HG03432 (cell line): Measurements from ENCODE around the gene YBEY.

ENCODE experiments used
- ATAC-seq: cut with Tn5 transposase; IDR thresholded peaks from one replicate; pipeline ENCODE4 v1.9.1; 2021; ENCODE audit warnings: mild to moderate bottlenecking, moderate library complexity; ENCODE audit not compliant: unreplicated experiment

The YBEY gene

DNA sequence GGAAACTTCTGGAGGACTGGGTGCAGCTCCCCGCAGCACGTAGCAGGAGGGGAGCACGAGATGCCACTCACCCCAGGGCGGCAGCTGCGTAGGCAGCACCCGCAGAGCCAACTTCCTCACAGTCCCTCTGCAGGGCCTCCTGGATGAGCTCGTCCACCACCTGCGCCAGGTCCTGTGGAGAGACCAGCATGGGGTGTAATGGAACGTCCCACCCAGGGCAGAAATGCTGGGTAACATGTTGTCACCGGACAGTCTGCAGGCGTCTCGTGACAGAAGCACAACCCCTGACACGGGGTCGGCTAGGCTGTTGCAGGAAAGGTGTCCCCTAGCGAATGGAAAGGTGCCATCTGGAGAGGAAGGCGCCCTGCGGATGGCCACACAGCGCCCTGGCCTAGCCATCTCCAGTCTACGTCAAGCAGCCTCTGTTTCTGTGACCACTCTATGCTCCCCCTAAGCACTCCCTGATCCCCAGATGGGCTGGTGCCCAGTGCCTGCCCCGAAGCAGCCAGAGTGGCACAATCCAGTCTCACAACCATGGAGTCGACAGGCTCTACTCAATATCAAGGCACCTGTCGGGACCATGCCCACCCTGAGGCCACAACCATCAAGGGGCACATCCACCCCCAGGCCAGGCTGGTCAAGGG is 22.0 kb upstream of the YBEY start:
- ATAC-seq = no peak

DNA sequence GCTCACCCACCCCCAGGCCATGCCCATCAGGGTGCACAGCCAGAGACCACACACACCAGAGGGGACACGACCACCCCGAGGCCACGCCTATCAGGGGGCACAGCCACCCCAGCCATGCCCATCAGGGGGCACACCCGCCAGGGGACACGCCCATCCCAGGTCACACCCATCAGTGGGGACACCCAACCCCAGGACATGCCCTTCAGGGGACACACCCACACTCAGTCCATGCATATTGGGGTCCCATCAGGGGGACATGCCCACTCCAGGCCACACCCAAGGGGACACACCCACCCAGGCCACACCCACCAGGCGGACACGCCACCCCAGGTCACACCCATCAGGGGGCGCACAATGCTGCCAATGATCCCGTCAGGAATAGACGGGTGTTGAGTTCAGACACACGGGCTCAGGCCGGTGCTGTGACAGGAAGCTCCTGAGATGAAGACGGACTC is 21.4 kb upstream of the YBEY start:
- no peak for ATAC-seq

DNA sequence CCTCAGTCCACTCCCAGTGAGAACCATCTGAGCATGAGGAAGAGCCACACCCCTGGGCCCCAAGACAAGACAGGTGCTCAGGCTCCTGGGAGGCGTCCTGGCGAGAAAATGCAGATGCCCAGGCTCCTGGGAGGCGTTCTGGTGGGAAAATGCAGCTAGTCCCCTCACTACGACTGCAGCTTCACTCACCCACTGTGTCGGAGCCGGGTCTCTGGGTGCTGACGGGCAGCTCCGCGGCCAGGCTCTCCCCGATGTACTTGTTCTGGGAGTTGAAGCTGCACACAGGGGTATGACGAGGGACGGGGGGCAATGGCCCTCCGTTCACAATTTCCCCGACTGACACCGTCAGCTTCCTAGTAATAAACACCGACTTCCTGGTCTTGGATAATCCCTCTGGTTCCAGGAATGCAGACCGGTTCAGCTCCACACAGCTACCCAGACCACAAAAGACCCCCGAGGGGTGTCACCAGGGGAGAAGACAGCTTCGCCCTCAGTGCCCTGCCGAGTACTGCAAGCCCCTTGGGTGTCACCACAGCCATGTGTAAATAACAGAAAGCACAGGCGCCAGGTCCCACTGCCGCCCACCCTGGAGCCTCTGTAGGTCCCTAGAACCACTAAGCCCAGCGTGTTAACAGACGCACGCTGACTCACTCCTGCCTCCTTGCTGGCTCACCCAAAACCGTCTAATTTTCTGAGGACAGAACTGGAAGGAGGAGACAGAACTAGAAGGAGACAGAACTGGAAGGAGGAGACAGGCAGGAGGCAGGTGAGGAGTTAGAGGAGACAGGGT is 20.2 kb upstream of the YBEY start:
- ATAC-seq = no peak

DNA sequence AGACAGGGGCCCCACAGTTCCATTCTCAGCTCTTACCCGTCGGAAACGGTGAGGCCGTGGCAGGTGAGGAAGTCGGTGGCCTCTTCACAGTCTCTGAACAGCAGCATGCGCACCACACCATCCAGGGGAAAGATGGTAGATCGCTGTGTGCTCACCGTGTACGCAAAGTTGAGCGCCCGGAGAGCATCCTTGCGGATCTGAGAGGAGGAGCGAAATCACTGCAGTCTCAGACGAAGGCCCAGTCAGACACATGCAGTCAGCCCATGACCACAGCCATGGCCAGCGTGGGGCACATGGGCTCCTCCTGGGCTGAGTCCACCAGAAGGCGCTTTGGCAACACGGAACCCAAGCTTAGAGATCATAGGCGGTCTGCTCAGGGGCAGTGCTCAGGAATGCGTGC is 19.2 kb upstream of the YBEY start:
- ATAC-seq = no peak

DNA sequence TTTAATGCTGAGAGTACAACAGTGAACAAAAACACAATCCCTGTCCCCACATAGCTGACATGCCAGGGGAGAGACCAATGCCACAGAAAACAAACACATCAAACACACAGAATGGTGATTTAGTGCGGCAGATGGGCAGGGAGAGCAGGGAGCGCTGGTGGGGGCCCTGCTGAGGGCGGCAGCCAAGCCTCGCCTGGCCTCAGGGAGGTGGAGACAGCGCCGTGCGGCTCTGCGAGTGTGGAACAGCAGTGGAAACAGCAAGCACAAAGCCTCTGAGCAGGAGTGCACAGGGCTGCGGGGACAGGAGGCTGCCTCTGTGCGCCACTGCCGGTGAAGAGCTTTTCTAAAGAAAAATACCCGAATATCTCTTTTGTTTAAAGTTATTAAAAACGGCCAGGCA is 17.8 kb upstream of the YBEY start:
- ATAC-seq = no peak

DNA sequence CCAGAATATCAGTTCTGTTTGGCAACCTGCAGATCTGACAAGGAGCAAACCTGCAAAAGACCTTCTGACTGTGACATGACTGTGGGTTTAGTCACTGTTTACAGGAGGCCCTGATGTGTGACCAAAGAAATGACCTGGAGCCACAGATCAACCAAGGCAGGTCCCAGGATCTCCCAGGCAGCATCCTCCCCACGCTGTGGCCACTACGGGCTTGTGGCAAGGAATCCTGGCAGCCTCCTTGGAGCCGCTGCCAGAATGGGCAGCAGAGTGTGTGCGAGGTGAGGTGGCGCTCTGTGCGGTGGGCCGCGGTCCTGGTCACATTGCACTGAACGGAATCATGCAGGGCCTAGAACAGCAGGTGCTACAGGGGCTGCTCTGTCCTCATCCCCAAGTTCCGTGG is 16.7 kb upstream of the YBEY start:
- no peak for ATAC-seq

DNA sequence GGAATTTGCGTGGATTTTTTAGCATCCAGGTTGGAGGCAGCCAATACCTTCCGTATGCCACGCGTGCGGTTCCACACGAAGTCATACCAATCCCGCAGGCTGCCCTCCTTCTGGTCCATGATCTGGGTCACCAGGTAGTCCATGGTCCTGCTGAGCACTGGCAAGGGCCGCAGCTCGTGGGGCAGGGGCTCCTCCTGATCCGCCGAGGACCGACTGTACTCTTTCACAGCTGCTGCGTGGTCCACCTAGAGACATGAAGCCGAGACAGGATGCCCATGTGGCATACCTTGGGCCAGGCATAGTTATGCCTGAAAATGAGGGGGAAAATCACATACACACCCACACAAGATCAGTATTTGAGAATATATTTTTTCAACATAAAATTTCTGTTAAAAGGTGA is 12.8 kb upstream of the YBEY start:
- ATAC-seq = no peak

DNA sequence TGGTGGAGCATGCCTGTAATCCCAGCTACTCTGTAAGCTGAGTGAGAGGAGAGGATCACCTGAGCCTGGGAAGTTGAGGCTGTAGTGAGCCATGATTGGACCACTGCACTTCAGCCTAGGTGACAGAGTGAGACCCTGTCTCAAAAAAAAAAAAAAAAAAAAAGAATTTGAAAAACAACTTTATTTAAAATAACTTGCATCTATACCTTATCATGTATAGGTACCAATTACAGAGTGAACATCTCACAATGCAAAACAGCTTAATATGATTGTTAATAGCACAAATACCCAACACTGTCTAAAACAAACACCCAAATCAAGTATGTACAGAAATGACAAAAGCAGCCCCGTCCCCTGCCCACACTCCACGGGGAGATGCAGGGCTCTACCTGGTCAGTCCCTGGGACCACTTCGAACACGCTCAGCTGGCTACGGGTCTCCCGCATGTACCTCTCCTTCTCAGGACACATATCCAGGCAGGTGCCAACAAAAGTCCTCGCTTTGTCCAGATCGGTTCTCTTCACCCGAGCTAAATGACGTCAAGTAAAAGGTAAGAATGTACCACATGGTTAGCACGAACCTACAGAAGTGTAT is 11.2 kb upstream of the YBEY start:
- no peak for ATAC-seq

DNA sequence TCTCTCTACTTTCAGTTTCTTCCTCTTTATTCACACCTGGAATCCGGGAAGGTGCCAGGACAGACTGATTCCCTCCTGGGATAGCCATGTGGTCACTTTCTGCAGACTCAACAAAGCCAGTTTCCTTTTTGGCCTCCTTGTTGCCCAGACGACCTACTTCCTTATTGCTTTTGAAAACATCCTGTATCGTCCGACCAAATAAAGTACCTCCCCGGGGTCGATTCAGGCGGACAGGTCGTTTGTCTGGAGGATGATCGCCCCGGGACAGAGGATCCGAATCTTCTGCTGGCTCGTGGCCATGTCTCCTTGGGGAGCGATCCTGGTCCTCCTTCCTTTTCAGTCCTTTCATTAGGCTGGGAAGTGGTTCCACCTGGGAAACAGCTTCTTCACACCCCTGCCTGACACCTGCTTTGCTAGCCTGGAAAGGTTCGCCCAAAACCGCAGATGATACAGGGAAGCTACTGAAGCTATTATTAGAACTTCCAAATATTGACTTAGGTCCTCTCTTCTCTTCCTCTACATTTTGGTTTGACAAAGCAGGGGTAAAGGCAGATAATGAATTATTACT is 2.0 kb upstream of the YBEY start:
- no peak for ATAC-seq

DNA sequence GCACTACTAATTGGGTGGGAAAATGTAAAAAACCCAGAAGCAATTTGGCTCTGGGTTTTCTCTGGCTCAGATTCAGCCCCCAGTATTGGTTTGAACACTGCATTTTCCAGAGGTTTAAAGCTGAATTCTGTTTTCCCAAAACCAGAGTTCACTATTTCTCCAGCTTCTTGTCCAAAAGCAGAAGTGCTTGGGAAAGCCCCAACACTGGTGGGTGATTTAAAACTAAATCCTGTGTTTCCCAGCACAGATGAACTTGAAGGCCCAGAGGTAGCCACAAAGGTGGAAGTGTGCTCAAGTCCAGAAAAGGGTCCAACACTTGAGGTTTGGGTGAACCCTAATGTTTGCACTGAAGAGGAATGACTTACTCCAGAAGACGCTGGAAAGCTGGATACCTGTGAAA is 1.4 kb upstream of the YBEY start:
- no peak for ATAC-seq

DNA sequence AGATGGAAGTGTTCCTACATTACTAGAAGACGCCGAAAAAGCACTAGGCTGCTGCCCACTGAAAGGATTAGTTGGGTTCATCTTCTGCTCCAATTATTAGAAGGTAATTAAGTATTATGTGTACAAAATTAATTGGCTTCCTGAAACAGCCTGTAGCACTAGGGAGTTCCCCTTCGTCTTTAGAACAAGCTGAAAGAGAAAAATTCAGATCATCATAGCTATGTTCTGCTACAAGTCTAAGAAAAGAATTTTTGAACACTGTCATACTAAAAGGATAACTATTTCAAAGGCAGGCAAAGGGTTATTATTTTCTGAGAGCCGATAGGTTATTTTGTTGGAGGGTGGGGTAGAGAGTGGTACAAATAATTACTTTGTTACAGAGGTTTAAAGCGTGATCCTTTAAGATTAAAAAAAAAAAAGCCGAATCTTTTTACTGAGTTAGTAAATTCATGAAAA is 908 bp upstream of the YBEY start, which contains the start of gene MCM3AP:
MCM3AP (minus strand) TSS at position 406 of the 456 bp plus-strand sequence; CDS start at position 81, 325 bp downstream.
- no peak for ATAC-seq

DNA sequence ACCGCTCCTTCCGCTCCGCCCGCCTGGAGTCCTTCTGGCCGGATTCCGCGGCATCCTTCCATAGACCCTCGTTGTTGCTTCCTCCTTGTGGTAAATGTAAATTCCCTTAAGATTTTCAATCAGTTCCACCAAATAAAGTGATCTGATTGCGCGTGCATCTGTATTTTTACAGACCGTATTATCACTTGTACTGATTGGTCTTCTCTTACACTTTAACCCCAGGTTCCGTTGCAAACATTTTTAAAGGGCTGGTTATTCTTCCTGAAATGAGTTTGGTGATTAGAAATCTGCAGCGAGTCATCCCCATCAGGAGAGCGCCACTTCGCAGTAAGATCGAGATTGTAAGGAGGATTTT is 483 bp downstream of the YBEY start:
- ATAC-seq = no peak

DNA sequence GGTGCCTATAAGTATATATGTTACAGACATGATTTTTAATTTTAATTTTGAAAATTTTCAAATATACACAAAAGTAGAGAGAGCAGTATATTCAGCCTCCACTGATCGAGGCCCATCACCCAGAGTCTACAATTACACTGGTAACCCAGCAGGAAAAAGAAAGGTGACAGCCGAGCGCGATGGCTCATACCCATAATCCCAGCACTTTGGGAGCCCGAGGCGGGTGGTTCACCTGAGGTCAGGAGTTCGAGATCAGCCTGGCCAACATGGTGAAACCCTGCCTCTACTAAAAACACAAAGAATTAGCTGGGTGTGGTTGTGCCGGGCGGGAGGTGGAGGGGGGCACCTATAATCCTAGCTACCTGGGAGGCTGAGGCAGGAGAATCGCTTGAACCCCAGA is 1.4 kb downstream of the YBEY start:
- no peak for ATAC-seq

DNA sequence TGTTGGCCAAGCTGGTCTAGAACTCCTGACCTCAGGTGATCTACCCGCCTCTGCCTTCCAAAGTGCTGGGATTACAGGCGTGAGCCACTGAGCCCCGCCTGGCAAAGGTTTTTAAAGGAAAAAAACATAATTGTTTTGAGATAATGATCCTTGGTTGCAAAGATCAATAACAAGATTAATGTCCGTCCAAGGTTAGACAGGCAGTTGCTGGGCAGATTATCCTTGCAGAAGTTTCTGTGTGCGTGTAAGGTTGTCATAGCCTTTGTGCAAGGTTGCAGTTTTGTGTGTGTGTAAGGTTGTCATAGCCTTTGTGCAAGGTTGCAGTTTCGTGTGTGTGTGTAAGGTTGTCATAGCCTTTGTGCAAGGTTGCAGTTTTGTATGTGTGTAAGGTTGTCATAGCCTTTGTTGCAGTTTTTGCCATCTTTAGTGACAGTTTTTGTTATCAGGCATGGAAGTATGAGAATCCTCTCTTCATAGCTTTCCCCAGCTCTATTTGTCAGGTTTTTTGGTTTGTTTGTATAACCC is 3.6 kb downstream of the YBEY start:
- ATAC-seq = no peak

DNA sequence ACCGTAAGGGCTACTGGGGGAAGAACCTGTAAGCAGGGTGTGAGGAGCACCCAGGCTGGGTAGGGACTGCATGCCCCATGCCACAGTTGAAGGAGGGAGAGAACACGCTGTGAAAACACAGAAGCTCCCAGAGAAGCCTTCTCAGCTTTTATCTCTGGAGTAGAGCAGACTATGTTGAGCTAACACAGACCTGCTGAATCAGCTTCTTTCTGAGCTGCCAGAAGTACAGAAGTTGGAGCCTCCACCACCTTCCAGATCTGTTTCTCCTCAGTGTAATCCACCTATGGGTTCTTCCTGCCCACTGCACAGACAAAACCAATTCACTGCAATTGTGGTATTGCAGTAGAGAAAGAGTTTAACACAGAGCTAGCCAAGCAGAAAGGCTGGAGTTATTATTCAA is 5.4 kb downstream of the YBEY start:
- ATAC-seq = no peak

DNA sequence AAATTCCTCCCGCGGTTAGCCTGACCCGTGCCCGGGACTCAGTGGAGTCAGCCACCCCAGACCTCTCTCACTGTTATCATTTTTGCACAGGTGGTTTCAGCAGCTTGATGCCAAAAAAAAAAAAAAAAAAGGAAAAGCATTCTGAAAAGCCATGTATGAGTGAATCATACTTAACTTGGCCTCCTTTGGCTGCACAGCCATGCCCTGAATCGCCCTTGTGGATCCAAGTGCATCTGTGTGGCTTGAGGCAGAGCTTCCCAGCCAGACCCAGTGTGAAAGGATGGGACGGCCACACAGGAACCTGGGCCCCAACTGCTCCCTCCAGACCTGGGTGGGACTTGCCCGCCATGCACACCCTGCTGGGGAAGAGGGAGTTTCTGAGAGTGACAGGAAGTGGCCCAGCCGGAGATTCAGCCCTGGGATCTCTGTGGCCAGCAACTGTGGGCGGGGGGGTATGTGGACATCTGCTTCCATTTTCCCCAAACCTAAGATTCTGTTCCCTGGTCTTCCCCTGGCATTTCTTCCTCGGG is 8.6 kb downstream of the YBEY start:
- no peak for ATAC-seq

DNA sequence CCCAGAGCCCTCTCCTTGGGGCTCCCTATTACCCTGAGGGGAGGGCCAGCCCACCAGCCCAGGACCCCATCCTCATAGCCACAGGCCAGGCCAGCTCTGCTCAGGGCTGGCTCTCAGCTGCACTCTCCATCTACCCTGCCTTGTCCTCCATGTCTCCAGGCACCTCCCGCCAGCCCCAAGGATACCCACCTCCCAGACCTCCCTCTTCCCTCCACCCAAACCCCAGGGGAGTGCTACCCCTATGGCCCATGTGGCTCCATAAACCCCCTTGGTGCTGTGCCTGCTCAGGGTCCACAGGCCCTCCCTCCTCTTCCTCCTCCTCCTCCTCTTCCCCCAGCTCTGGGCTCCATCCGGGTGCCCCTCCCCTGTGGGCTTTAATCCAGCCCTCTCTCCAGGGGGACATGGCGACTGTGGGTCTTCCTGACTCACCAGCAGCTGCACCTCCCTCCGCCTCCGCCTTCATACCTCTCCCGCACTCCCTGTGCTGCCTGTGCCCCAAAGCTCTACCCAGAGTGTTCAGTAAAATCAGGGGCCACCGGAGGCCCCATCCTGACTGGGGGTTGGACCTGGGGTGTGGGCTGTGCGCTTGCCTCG is 9.1 kb downstream of the YBEY start:
- no peak for ATAC-seq

DNA sequence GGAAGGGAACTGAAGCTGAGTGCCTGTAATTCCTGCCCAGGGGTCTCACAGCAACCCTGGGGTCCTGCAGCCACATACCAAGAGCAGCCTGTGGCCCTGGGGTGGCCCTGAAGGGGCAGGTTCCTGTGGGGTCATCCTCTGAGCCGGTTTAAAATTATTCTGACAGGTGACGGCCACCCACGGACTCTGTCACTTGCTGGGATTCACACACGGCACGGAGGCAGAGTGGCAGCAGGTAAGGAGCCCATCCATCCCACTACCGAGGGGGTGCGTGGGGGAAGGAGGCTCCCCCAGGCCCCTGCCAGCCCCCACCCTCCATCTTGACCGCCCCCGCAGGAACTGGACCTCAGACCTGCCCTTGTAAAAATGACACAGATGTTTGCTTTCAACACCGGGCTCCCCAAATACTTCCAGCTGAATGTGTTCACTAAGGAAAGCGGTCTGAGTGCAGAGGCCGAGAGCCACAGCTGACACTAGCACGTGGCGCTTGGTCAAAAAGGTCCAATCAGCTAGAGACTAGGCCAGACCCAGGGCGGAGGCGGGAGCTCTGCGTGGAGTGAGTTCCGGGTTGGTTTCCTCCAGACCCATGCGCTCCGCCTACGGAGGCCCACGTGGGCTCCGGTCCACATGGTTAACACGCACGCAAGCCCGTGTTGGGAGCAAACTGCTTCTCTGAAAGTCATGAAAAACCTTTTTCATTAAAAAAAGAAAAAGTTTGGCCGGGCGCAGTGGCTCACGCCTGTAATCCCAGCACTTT is 10.0 kb downstream of the YBEY start:
- ATAC-seq = no peak

DNA sequence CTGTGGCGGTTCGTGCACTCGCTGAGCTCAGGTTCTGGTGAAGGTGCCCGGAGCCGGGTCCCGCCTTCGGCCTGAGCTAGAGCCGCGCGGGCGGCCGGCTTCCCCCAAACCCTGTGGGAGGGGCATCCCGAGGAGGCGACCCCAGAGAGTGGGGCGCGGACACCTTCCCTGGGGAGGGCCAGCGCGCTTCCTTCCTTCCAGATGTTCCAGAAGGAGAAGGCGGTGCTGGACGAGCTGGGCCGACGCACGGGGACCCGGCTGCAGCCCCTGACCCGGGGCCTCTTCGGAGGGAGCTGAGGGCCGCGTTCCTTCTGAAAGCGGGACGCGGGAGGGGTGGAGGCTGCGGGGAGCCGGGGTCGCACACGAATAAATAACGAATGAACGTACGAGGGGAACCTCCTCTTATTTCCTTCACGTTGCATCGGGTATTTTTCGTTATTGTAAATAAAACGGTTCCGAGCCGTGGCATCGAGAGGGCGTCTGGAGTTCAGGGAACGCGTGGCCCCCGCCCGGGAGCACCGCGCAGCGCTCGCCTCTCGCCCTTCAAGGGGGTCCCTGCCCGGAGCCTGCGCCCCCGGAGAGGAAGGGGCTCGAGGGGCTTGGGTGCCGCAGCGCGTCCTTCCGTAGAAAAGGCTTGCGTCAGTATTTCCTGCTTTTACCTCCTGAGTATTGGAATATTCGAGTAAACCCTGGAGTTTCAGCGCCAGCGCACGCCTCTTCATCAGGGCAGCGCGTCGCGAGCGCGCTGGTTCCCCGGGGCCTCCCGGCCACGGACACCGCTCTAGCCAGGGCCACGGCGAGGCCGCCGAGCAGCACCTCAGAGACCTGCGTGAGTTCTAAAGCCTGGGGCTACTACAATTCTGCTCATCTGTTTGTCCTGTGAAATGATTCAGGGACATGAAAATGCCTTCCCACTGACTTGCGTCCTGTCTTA is 11.5 kb downstream of the YBEY start:
- ATAC-seq = no peak
